Measurements from ENCODE around the gene MGAT4C. TPM values are rescaled to one million over a fixed set of nuclear protein-coding genes. Genes with fewer than 3 reads are reported as not detected.

Gene MGAT4C
- total RNA-seq, 1 donor from 2014 or later = 1.2 TPM

DNA sequence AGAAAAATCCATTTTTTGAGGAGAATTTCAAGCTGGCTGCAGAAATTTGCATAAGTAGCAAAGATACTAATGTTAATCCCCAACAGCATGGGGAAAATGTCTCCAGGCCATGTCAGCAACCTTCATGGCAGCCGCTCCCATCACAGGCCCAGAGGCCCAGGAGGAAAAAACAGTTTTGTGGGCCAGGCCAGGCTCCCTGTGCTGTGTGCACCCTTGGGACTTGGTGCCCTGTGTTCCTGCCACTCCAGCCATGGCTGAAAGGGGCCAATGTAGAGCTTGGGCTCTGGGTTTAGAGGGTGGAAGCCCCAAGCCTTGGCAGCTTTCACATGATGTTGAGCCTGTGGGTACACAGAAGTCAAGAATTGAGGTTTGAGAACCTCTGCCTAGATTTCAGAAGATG is 76.3 kb downstream of the MGAT4C start:
- Mint-ChIP-seq H3K4me1 (ENCODE audit: low read depth, unreplicated experiment) (no peaks in the 10 kb centered on the region), H3K4me3 (ENCODE audit: unreplicated experiment) (no peak overlapping the region), H3K27ac (ENCODE audit: unreplicated experiment) (no peak overlapping the region), H3K27me3 (ENCODE audit: low read depth, unreplicated experiment) (no peaks in the 10 kb centered on the region), H3K36me3 (ENCODE audit: low read depth, unreplicated experiment) (no peaks in the 10 kb centered on the region), H3K9me3 (ENCODE audit: unreplicated experiment) (peaks cover 8% of the 10 kb centered on the region)
- no peak overlapping the region for H3K4me2 ChIP-seq (ENCODE audit: low read length)
- TF ChIP-seq, protein P1, sequence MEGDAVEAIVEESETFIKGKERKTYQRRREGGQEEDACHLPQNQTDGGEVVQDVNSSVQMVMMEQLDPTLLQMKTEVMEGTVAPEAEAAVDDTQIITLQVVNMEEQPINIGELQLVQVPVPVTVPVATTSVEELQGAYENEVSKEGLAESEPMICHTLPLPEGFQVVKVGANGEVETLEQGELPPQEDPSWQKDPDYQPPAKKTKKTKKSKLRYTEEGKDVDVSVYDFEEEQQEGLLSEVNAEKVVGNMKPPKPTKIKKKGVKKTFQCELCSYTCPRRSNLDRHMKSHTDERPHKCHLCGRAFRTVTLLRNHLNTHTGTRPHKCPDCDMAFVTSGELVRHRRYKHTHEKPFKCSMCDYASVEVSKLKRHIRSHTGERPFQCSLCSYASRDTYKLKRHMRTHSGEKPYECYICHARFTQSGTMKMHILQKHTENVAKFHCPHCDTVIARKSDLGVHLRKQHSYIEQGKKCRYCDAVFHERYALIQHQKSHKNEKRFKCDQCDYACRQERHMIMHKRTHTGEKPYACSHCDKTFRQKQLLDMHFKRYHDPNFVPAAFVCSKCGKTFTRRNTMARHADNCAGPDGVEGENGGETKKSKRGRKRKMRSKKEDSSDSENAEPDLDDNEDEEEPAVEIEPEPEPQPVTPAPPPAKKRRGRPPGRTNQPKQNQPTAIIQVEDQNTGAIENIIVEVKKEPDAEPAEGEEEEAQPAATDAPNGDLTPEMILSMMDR (IDR thresholded peaks at IDR 0.05; ENCODE audit: insufficient read depth, low read depth, low read length) = no peak
- no peak for TF ChIP-seq EZH2 (IDR thresholded peaks at IDR 0.05; ENCODE audit: insufficient read depth, low read length)
- no peaks in the 10 kb centered on the region for H3K79me2 ChIP-seq (ENCODE audit: insufficient read depth, low read length)
- no peak overlapping the region for H3K27ac ChIP-seq (ENCODE audit: low read depth, low read length)
- H3K9ac ChIP-seq (ENCODE audit: low read length) = no peak overlapping the region
- H2AFZ ChIP-seq (ENCODE audit: low read depth, low read length) = no peak overlapping the region
- H3K4me1 ChIP-seq (ENCODE audit: insufficient read depth, low read length) = no peaks in the 10 kb centered on the region
- no peaks in the 10 kb centered on the region for H3K9me3 ChIP-seq (ENCODE audit: insufficient read depth, low read depth, low read length)
- H3K27me3 ChIP-seq (ENCODE audit: insufficient read depth, low read length) = no peaks in the 10 kb centered on the region
- no peaks in the 10 kb centered on the region for H4K20me1 ChIP-seq (ENCODE audit: insufficient read depth, low read length)
- no peaks in the 10 kb centered on the region for H3K36me3 ChIP-seq (ENCODE audit: insufficient read depth, low read length)
- FAIRE-seq = no peak
- DNase-seq (ENCODE audit: low read depth) = no peak
- no peak overlapping the region for H3K4me3 ChIP-seq (ENCODE audit: insufficient read depth, low read depth, low read length)

DNA sequence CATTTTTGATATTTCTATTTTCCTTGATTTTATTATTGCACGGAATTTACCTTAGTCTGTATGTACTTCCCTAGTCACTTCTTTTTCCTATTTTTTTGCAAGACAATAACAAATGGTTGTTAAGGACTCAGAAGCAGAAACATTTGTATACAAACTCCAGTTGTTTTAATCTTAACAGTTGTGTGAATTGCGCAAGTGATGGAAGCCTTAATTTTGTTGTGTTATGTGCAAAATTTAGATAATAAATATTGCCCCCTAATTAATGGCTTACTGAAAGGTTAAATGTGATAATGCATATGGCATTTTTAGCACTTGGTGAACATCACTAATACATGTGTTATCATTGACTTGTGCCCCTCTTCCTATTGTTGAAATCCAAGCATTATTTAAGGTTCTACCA is 82.0 kb downstream of the MGAT4C start:
- Histone ChIP-seq H3K27me3 (ENCODE audit: insufficient read depth, low read length) (no peaks in the 10 kb centered on the region), H3K4me2 (ENCODE audit: low read length) (no peak overlapping the region), H3K36me3 (ENCODE audit: insufficient read depth, low read length) (no peaks in the 10 kb centered on the region), H3K9me3 (ENCODE audit: insufficient read depth, low read depth, low read length) (no peaks in the 10 kb centered on the region), H3K9ac (ENCODE audit: low read length) (no peak overlapping the region), H3K27ac (ENCODE audit: low read depth, low read length) (no peak overlapping the region), H3K4me3 (ENCODE audit: insufficient read depth, low read depth, low read length) (no peak overlapping the region), H4K20me1 (ENCODE audit: insufficient read depth, low read length) (no peaks in the 10 kb centered on the region), H3K79me2 (ENCODE audit: insufficient read depth, low read length) (no peaks in the 10 kb centered on the region), H3K4me1 (ENCODE audit: insufficient read depth, low read length) (no peaks in the 10 kb centered on the region), H2AFZ (ENCODE audit: low read depth, low read length) (no peak overlapping the region)
- Mint-ChIP-seq H3K36me3 (ENCODE audit: low read depth, unreplicated experiment) (no peaks in the 10 kb centered on the region), H3K27me3 (ENCODE audit: low read depth, unreplicated experiment) (no peaks in the 10 kb centered on the region), H3K9me3 (ENCODE audit: unreplicated experiment) (no peaks in the 10 kb centered on the region), H3K4me1 (ENCODE audit: low read depth, unreplicated experiment) (no peaks in the 10 kb centered on the region), H3K4me3 (ENCODE audit: unreplicated experiment) (no peak overlapping the region), H3K27ac (ENCODE audit: unreplicated experiment) (no peak overlapping the region)
- FAIRE-seq (no peak), DNase-seq (ENCODE audit: low read depth) (no peak)
- TF ChIP-seq, protein P1 (IDR thresholded peaks at IDR 0.05; ENCODE audit: insufficient read depth, low read depth, low read length) = no peak
- TF ChIP-seq EZH2 (IDR thresholded peaks at IDR 0.05; ENCODE audit: insufficient read depth, low read length) = no peak

DNA sequence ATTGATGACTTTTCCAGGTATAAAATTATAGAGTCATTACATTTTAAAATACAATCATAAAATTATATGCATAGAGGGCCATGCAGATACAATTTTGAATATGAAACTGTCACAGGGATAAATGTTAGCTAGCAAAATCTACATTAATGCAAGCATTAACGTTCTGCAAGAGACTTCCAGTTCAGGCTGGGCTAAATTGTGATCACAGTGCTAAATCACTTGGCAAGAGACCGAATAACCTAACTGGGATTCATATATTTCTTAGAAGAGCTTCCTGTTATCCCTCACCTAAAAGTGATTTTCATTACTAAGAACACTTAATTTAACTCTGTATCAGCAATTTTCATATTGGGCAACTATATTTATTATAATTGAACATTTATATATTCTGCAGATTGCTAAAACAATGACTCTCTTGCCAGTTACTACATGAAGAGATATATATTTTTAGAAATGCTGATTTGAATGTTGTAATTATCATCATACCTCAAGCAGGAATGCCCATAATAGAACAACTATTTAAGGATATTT is 83.2 kb downstream of the MGAT4C start:
- H3K36me3 ChIP-seq (ENCODE audit: insufficient read depth, low read length) = no peaks in the 10 kb centered on the region
- Mint-ChIP-seq H3K27ac (ENCODE audit: unreplicated experiment) (no peak overlapping the region), H3K9me3 (ENCODE audit: unreplicated experiment) (no peaks in the 10 kb centered on the region), H3K4me1 (ENCODE audit: low read depth, unreplicated experiment) (no peaks in the 10 kb centered on the region), H3K27me3 (ENCODE audit: low read depth, unreplicated experiment) (no peaks in the 10 kb centered on the region), H3K36me3 (ENCODE audit: low read depth, unreplicated experiment) (no peaks in the 10 kb centered on the region), H3K4me3 (ENCODE audit: unreplicated experiment) (no peak overlapping the region)
- DNase-seq (ENCODE audit: low read depth) (no peak), FAIRE-seq (no peak)
- no peak overlapping the region for H3K9ac ChIP-seq (ENCODE audit: low read length)
- H3K9me3 ChIP-seq (ENCODE audit: insufficient read depth, low read depth, low read length) = no peaks in the 10 kb centered on the region
- no peaks in the 10 kb centered on the region for H3K27me3 ChIP-seq (ENCODE audit: insufficient read depth, low read length)
- H2AFZ ChIP-seq (ENCODE audit: low read depth, low read length) = no peak overlapping the region
- TF ChIP-seq, protein P1 (IDR thresholded peaks at IDR 0.05; ENCODE audit: insufficient read depth, low read depth, low read length) = no peak
- no peak for TF ChIP-seq EZH2 (IDR thresholded peaks at IDR 0.05; ENCODE audit: insufficient read depth, low read length)
- no peaks in the 10 kb centered on the region for H4K20me1 ChIP-seq (ENCODE audit: insufficient read depth, low read length)
- H3K4me3 ChIP-seq (ENCODE audit: insufficient read depth, low read depth, low read length) = no peak overlapping the region
- H3K27ac ChIP-seq (ENCODE audit: low read depth, low read length) = no peak overlapping the region
- H3K79me2 ChIP-seq (ENCODE audit: insufficient read depth, low read length) = no peaks in the 10 kb centered on the region
- H3K4me2 ChIP-seq (ENCODE audit: low read length) = no peak overlapping the region
- no peaks in the 10 kb centered on the region for H3K4me1 ChIP-seq (ENCODE audit: insufficient read depth, low read length)

Measured in astrocyte (in vitro differentiated cells and primary cell).